ENCODE data around the gene THOC6.
"Not testable (repeated sequence)": the region's sequence is repeated elsewhere in the genome, so short reads cannot be mapped to it uniquely, and the experiment has no call there.

- not testable (repeated sequence) for TF ChIP-seq CTCF (IDR thresholded peaks at IDR 0.05); POLR2AphosphoS5 (IDR thresholded peaks at IDR 0.05; ENCODE audit: insufficient read depth in 1 of 2, low read depth in 1 of 2); POLR2A (IDR thresholded peaks at IDR 0.05)
Observed at GRCh38 chr16:3053330-3053710, 29.5 kb downstream of the THOC6 start.
